HepG2 (cell line): Measurements from ENCODE around the gene PTRH2.
"Not testable (repeated sequence)": the region's sequence is repeated elsewhere in the genome, so short reads cannot be mapped to it uniquely, and the experiment has no call there.

ENCODE experiments used
- AHR ChIP-seq: IDR thresholded peaks from 2 replicates; pipeline ENCODE4 v1.6.1; 2018; ENCODE audit warnings: missing genetic modification reagents, missing compliant biosample characterization
- ARID3A ChIP-seq: IDR thresholded peaks from 2 replicates; pipeline ENCODE4 v1.6.1; 2012; ENCODE audit warnings: low read depth, low read length, improper control_type of control experiment
- CTCF ChIP-seq: sonication (generic); formaldehyde crosslinking; IDR thresholded peaks from 2 replicates; pipeline ENCODE4 v1.5.0; 2020; ENCODE audit warnings: mild to moderate bottlenecking, missing genetic modification reagents, moderate library complexity
- ETV6 ChIP-seq: sonication (generic); formaldehyde crosslinking; conservative IDR thresholded peaks from 2 replicates; pipeline ENCODE4 v1.4.0; 2020; ENCODE audit warnings: missing genetic modification reagents
- GABPA ChIP-seq, 2 experiments: IDR thresholded peaks; 2 replicates each; pipeline ENCODE4 v1.6.1; 2011 to 2016; ENCODE audit warnings: low read depth in 2 of 2, low read length in 1 of 2, missing biosample characterization in 1 of 2, missing genetic modification characterization in 1 of 2
- RAD21 ChIP-seq: fragments of 450-650 bp; formaldehyde crosslinking; IDR thresholded peaks from 2 replicates; pipeline ENCODE4 v1.5.0; 2020; ENCODE audit warnings: mild to moderate bottlenecking
- YY1 ChIP-seq: IDR thresholded peaks from 2 replicates; pipeline ENCODE4 v1.6.1; 2011; ENCODE audit warnings: low read length, low read depth, moderate library complexity, mild to moderate bottlenecking; ENCODE audit not compliant: insufficient read depth, insufficient replicate concordance
- ZNF24 ChIP-seq: fragments of 450-650 bp; IDR thresholded peaks from 2 replicates; pipeline ENCODE4 v1.6.1; 2017; ENCODE audit warnings: antibody characterized with exemption, mild to moderate bottlenecking
- ZNF274 ChIP-seq: sonication (generic); formaldehyde crosslinking; IDR thresholded peaks from 2 replicates; pipeline ENCODE4 v1.5.1; 2020; ENCODE audit warnings: mild to moderate bottlenecking, missing genetic modification reagents

- TF ChIP-seq ZNF274 (CRISPR knock-in tag); YY1; ZNF24; CTCF (CRISPR knock-in tag); RAD21 (CRISPR knock-in tag); ETV6; ARID3A; GABPA (IDR thresholded peaks at IDR 0.05; ENCODE audit: low read depth, low read length); GABPA (CRISPR knock-in tag; IDR thresholded peaks at IDR 0.05; ENCODE audit: low read depth); AHR (CRISPR knock-in tag): not testable (repeated sequence)
These were observed 47.8 kb upstream of the PTRH2 start for GRCh38 chr17:59755069-59755468.
